GM04504 (cell line): Measurements from ENCODE around the gene IMMP1L.
A peak's percentile ranks its signal among the peaks of the same experiment; 100 is the strongest.

Experiments used
- DNase-seq: peaks from one replicate; pipeline ENCODE4 v3.0.0-alpha.2; 2012; ENCODE audit warnings: low read depth

Gene IMMP1L

DNA sequence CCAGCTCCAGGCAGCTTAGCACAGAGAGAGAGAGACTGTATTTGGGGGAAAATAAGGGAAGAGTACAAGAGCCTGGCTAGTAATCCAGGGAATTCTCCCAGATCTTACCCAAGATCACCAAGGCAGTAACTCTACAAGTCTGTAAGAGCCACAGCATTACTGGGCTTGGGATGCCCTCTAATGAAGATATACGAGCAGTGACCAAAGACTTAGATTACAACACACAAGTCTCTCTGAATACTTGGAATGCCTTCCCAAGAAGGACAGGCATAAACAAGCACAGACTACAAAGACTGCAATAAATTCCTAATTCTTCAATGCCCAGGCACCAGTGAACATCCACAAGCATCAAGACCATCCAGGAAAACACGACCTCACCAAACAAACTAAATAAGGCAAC lies 122.0 kb downstream of the IMMP1L start:
- DNase-seq, result peak; percentile 35

DNA sequence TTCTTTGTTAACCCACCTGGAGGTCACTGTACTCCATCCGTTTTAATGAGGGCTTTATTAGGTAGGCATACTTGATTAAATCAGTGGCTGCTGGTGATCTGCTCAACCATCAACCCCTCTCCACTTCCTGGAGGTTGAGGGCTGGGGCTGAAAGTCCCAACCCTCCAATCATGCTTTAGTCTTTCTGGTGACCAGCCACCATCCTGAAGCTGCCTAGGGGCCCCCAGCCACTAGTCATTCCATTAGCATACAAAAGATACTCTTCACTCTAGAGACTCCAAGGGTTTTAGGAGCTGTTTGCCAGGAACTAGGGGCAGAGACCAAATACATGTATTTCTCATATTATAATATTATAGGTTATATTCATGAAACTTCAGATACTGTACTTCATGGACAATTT lies 126.3 kb downstream of the IMMP1L start:
- DNase-seq, result no peak
